ENCODE data around the gene ADGRV1.
"Not testable (repeated sequence)": the region's sequence is repeated elsewhere in the genome, so short reads cannot be mapped to it uniquely, and the experiment has no call there.

ADGRV1 gene

DNA sequence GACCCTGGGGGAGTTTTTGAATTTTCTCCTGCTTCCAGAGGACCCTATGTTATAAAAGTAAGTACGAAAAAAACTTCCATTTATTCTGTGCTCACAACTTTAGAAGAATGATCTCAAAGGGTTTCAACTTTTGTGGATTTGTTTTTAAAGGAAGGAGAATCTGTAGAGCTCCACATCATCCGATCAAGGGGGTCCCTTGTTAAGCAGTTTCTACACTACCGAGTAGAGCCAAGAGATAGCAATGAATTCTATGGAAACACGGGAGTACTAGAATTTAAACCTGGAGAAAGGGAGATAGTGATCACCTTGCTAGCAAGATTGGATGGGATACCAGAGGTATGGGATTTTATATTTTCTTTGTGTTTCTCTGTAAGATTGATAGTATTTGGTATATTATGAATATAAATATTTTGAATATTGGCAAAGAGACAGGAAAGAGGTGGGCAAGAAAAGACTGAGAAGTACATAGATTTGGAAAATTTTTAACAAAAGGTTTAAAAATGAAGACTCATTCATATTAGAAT lies 84.2 kb downstream of the ADGRV1 start:
- DNase-seq (ENCODE audit: low read depth in 3 of 3, low spot score in 1 of 3): no peak

DNA sequence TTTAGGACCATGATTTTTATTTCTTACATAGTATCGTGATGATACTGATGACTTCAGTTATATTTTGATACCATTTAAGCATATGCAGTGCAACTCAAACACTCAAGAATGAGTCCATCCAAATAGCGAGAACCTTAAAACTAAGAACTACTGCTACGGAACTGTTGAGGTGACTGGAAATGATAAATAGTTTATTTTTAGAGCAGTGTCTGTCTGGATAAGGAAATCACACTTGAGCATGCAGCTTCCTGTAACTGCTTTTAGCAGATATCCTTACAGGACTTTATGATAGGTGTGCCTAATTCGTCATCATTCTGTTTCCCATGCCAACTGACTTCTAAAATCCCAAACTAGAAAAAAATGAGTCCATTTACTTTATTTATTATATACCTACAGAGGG lies 85.5 kb downstream of the ADGRV1 start:
- no peak for DNase-seq (ENCODE audit: low read depth in 3 of 3, low spot score in 1 of 3)

DNA sequence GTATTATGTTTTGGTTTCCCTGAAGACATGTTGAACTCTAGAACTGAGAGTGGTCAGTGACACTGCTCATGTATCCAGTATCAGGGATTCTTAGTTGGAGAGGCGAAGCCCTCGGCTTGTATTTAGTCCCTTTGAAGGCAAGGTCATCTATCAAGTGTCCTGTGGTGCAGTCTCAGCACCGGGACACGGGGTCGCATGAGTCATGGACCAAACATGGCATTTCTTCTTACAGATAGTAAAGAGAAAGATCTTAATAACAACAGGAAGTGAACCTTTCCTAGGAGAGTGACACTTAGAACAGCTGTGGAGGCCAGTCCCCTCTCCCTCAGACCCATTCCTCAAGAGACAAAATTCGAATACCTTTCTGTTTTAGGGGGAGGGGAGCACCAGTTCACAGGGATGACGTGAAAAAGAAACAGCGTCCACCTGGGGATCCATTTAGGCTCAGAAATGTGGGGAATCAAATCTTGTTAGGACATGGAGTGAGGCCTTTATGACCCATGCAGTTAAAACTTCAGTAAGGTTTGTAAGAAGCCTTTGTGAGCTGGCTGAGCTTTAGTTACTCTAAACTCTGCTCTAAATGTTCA lies 86.5 kb downstream of the ADGRV1 start:
- DNase-seq (ENCODE audit: low read depth in 3 of 3, low spot score in 1 of 3): no peak

DNA sequence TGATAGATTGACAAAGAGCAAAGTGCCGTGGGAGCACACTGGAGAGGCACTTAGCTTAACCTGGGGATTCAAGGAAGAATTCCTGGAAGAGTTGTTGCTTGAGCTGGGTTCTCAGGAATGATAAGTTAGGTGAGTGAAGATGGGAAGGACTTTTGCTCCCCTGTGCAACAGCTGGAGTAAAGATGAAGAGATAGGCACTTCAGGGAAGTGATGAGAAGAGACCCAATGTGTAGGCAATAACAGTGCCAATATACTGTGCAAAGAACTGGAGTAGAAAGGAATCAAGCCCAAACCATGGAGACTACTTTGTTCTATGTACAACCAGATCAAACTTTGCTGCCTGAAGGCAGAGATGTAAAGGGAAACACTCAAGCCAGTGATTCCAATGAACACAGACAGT lies 92.2 kb downstream of the ADGRV1 start:
- DNase-seq (ENCODE audit: low read depth in 3 of 3, low spot score in 1 of 3): no peak

DNA sequence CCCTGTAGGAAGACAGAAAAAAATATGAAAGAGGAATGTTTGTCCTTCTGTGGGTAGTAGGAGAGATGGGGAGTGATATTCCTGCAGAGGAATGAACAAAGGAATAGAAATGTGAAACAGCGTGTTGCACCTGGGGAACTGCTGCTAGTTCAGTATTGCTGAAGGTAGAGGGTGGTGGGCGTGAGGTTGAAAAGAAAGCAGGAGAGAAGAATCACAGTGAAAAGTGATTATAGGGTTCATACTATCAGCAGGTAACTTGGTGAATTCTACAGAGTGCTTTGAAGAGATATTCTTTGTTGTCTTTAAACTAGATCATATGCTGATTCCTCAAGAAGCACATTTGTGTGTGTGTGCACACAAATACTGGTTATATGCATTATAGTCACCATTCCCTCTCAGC lies 95.6 kb downstream of the ADGRV1 start:
- no peak for DNase-seq (ENCODE audit: low read depth in 3 of 3, low spot score in 1 of 3)

DNA sequence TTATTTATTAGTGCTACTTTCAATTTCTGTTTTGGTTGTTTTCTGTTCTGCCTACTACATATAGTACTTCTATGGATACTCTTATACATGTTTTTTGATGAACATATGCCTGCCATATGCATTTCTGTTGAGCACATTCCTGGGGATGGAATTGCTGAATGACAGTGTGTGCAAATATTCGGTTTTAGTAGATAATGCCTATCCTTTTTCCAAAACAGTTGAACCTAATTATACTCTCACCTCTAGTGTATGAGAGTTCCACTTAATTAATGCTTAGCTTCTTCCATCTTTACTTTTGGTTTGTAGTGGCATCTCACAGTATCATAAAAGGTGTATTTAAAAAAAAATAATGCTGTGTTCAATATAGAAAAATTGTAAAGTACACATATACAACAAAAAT lies 96.8 kb downstream of the ADGRV1 start:
- DNase-seq (ENCODE audit: low read depth in 3 of 3, low spot score in 1 of 3): no peak

DNA sequence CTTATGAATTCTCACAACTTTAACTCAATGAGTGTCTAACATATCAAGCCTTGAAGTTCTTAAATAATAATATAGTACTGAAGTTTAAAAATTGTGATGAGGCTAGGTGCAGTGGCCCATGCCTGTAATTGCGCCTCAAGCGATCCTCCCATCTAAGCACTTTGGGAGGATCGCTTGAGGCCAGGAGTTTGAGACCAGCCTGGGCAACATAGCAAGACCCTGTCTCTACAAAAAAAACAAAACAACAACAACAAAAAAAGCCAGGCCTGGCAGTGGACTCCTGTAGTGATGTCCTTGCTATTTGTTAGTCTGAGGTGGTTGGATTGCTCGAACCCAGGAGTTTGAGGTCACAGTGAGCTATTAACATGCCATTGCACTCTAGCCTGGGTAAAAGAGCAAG lies 98.4 kb downstream of the ADGRV1 start:
- DNase-seq (ENCODE audit: low read depth in 3 of 3, low spot score in 1 of 3): no peak

DNA sequence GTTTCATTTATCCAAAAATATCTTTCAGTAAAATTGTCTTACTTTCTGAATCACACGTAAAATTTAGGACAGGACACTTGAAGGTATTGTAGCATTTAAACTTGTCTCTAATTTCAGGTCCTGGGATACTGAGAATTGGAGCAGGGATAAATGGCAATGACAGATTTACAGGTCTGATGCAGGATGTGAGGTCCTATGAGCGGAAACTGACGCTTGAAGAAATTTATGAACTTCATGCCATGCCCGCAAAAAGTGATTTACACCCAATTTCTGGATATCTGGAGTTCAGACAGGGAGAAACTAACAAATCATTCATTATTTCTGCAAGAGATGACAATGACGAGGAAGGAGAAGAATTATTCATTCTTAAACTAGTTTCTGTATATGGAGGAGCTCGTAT lies 99.2 kb downstream of the ADGRV1 start:
- DNase-seq (ENCODE audit: low read depth in 3 of 3, low spot score in 1 of 3): no peak

DNA sequence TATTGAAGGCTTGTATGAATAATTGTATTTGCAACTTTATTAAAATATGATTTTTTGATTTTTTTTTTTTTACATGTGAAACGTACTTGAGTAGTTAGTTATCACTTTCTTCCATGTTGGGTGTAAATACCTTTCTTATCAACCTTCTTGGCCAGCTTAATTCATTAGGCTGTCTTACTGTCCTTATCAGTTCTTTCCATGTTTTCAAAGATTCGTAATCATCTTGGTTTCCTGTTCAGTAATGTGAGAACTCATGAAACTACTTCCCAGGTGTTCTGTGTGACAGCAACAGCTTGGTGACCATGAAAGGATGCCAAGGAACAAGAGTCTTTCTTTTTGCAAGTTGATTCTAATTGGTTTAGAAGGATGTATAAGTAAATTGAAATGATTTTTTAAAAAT lies 100.0 kb downstream of the ADGRV1 start:
- DNase-seq (ENCODE audit: low read depth in 3 of 3, low spot score in 1 of 3): no peak

DNA sequence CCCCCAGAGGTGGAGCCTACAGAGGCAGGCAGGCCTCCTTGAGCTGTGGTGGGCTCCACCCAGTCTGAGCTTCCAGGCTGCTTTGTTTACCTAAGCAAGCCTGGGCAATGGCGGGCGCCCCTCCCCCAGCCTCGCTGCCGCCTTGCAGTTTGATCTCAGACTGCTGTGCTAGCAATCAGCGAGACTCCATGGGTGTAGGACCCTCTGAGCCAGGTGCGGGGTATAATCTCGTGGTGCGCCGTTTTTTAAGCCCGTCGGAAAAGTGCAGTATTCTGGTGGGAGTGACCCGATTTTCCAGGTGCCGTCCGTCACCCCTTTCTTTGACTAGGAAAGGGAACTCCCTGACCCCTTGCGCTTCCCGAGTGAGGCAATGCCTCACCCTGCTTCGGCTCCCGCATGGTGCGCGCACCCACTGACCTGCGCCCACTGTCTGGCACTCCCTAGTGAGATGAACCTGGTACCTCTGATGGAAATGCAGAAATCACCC lies 109.5 kb downstream of the ADGRV1 start:
- not testable (repeated sequence) for DNase-seq (ENCODE audit: low read depth in 3 of 3, low spot score in 1 of 3)

DNA sequence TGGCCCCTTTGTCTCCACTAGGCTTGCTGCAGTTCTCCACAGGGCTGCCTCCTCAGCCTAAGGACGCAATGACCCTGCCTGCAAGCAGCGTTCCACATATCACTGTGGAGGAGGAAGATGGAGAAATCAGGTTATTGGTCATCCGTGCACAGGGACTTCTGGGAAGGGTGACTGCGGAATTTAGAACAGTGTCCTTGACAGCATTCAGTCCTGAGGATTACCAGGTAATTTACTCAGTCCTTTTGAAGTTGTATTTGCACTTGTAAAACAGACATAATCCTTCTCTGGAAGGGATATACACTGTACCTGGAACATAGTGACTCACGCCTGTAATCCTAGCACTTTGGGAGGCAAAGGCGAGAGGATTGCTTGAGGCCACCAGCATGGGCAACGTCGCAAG lies 116.6 kb downstream of the ADGRV1 start:
- DNase-seq (ENCODE audit: low read depth in 3 of 3, low spot score in 1 of 3): no peak

DNA sequence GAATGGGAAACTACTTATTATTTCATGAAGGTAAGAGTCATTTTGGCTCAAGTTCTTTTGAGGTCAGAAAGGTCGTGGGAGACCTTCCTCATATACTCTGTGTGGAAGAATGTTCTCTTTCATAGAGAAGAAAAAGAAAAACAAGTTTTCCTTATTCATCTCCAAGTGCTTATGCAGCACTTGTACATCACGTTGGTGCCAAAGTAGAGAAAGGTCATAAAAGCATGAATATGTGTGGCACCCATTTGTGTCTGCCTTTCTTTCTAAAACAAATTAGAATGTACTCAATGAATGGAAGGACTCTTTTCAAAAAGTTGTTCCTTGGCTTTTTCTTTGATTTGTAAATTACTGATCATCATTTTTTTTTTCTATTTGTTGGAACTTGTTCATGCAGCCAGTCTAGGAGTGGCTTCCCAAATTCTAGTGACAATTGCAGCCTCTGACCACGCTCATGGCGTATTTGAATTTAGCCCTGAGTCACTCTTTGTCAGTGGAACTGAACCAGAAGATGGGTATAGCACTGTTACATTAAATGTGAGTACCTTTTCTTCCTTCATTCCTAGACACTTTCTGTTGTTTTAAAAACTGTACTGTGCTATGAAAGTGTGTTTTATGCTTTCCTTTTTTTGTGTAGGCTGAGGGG lies 122.4 kb downstream of the ADGRV1 start:
- DNase-seq (ENCODE audit: low read depth in 3 of 3, low spot score in 1 of 3): no peak

DNA sequence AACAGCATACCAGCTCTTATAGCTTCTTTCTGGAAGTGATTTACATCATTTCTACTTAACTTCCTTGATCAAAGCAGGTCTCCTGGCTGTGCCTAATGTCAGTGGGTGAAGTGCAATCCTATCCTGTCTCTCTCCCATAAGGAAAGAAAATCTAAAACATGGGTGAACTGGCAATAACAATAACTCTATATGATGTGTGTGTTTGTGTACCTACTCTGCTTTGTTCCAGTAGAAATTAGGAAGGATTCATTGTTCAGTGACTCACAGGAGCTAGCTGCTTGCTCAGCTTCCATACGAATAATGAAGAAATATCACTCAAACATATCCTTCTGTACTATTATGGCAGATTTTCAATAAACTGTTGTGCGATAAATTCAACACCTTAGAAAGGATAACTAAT lies 123.7 kb downstream of the ADGRV1 start:
- DNase-seq (ENCODE audit: low read depth in 3 of 3, low spot score in 1 of 3): no peak

DNA sequence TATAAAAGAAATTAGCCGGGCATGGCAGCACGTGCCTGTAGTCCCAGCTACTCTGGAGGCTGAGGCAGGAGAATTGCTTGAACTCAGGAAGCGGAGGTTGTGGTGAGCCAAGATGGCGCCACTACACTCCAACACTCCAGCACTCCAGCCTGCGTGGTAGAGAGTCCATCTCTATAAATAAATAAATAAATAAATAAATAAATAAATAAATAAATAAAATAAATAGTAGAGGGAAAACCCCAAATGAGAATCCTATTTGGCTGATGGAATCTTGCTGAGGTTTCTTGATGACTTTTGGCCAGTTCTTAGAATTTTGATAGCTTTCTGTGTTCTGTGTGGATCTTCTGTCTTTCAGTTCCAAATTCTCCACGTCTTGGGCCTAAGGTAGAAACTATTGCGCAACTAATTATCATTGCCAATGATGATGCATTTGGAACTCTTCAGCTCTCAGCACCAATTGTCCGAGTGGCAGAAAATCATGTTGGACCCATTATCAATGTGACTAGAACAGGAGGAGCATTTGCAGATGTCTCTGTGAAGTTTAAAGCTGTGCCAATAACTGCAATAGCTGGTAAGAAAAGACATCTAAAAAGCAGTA lies 126.9 kb downstream of the ADGRV1 start:
- DNase-seq (ENCODE audit: low read depth in 3 of 3, low spot score in 1 of 3): no peak

DNA sequence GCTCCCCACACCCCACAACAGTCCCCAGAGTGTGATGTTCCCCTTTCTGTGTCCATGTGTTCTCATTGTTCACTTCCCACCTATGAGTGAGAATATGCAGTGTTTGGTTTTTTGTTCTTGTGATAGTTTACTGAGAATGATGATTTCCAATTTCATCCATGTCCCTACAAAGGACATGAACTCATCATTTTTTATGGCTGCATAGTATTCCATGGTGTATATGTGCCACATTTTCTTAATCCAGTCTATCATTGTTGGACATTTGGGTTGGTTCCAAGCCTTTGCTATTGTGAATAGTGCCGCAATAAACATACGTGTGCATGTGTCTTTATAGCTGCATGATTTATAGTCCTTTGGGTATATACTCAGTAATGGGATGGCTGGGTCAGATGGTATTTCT lies 127.8 kb downstream of the ADGRV1 start:
- not testable (repeated sequence) for DNase-seq (ENCODE audit: low read depth in 3 of 3, low spot score in 1 of 3)

DNA sequence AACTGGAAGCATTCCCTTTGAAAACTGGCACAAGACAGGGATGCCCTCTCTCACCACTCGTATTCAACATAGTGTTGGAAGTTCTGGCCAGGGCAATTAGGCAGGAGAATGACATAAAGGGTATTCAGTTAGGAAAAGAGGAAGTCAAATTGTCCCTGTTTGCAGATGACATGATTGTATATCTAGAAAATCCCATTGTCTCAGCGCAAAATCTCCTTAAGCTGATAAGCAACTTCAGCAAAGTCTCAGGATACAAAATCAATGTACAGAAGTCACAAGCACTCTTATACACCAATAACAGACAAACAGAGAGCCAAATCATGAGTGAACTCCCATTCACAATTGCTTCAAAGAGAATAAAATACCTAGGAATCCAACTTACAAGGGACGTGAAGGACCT lies 128.9 kb downstream of the ADGRV1 start:
- not testable (repeated sequence) for DNase-seq (ENCODE audit: low read depth in 3 of 3, low spot score in 1 of 3)

DNA sequence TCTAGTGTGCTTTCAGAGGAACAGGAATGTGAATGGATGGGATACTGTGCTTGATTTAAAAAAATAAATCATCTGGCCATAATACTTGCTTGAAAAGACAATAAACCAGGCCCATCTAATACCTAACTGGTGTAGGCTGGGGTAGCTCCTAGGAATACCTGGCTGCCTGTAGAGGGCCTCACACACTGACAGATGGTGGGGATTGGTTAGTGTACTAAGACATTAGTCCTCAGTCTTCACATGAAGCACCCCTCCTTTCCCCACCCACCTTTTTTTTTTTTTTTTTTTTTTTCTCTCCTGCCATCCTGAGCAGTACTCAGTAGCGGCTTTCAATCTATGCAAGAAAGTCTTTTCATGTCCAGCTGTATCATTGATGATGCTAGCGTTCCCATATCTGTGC lies 130.5 kb downstream of the ADGRV1 start:
- DNase-seq (ENCODE audit: low read depth in 3 of 3, low spot score in 1 of 3): no peak

DNA sequence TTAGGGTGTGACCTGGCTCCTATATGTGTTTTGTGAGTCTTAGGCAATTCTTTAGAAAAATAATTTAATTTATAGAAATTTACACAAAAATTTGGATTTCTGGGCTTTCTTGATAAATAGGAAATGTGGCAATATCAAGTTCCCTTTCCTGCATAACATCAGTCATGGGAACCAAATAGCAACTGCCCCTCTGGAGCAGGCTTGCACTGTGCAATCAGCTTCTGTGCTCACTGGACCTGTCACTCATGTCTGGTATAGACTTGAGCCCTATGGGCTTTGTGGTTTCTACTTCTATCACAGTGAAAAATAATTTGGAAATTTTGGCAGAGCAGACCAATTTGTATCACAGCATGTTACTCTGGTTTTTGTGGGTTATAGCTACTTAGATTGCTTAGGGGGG lies 131.7 kb downstream of the ADGRV1 start:
- DNase-seq (ENCODE audit: low read depth in 3 of 3, low spot score in 1 of 3): no peak

DNA sequence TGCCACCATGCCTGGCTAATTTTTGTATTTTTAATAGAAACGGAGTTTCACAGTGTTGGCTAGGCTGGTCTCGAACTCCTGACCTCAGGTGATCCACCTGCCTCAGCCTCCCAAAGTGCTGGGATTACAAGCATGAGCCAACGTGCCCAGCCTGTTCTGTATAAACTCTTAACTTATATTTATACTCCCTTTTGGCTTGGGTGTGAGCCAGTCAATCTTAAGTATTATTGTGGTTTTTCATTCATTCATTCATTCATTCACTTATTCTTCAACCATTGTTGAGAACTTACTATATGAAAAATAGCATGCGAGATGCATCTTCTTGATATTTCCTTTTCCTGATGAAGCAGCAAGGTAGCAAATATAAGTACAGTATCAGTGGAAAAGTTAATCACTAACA lies 132.9 kb downstream of the ADGRV1 start:
- DNase-seq (ENCODE audit: low read depth in 3 of 3, low spot score in 1 of 3): no peak

DNA sequence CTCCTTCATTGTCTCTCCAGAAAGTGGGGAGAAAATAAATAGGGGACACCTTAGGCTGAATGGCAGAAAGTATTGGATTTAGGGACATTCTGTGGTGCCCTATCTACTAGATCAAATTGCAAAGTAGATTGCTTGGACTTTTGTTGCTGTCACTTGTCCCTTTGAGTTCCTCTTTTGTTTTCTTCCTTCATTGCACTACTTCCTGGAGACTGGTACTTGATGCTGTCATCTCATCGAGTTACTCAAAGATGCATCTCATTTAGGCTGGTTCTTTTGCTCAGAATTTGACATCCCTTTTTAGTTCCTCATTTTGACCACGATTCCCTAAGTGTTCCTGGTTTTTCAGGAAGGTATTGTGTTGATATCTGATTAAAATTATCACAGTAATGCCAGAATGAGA lies 137.6 kb downstream of the ADGRV1 start:
- DNase-seq (ENCODE audit: low read depth in 3 of 3, low spot score in 1 of 3): no peak

DNA sequence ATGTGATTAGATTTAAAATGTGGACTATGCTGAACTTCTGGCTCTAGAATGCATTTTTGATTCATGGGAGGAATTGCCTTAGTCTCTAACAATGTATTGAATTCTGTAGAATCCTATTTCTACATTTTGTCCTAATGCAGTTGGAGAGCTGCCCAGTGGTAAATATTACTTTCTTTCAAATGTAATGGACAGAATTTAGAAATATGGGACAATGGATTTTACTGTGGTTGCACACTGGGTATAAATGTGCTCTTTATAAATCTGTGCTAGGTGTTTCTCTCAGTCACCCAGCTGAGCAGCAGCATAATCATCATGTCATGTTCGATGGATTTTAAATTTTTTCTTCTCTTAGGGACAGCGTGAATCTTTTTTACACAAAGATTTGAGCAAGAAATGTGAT lies 141.7 kb downstream of the ADGRV1 start:
- DNase-seq (ENCODE audit: low read depth in 3 of 3, low spot score in 1 of 3): no peak

DNA sequence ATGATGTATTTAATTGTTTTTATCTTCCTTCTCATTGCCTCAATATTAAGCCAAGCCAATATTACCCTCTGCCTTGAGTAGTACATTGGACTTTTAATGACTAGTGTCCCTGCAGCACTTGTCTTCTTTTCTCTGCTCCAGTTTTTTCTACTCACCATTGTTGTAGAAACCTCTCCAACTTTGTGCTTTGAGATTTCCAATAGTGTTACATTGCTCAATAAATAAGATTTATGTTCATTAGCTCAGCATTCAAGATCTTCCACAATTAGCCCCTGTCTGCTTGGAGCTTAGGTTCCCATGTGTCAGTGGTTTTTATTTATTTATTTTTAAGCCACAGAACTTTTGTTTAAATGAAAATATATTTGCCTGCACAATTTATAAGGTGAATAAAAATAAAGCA lies 145.3 kb downstream of the ADGRV1 start:
- no peak for DNase-seq (ENCODE audit: low read depth in 3 of 3, low spot score in 1 of 3)

DNA sequence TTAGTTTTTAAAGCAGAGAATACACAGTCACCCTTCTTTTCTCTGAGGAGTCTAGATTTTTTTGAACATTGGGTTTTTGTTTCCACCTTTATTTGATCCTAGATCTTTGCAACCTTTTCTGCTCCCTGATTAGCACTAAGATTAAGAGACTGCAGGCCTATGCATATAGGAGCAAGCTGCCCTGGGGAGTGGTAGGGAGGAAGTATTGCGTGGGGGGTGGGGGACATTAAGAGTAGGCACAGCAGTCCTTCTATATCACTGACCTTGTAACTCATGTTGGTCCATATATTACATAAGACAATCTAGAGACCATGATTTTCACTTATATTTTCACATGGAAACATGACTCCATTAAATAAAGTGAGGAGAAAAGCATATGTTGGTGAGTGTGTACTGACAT lies 149.1 kb downstream of the ADGRV1 start:
- DNase-seq (ENCODE audit: low read depth in 3 of 3, low spot score in 1 of 3): no peak
